ENCODE results near the gene PTPRD. TPM values are rescaled to one million over a fixed set of nuclear protein-coding genes. Genes with fewer than 3 reads are reported as not detected.

PTPRD gene
- total RNA-seq, 1 experiment from 2014 or later, result 32.5 TPM

DNA sequence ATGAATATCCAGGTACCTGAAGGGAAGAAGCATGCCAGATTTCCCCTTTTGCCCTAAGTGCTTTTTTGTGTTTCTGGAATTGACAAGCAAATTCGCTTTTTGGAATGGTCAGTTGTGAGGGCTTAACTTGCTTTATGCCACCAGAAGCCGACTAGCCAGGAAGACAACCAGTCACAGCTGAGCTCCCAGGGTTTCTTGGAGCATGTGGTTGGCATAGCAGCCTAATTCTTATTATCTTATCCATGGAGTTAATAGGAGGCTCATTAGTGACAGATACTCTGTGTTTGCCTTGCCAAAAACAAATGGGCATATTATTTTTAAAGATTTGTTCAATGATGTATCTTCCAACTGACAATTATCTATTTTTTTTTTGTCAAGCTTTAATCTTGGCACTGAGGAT, 500.7 kb downstream of the PTPRD start:
- no peaks in the 10 kb centered on the region for H3K27me3 ChIP-seq (ENCODE audit: insufficient read depth, low read length)
- H3K4me1 ChIP-seq (ENCODE audit: insufficient read depth, low read length), result no peaks in the 10 kb centered on the region
- H3K27ac Mint-ChIP-seq, result no peak overlapping the region
- H2BK12ac ChIP-seq (ENCODE audit: insufficient read length, low read depth, low read length), result no peak overlapping the region
- H3T11ph ChIP-seq (ENCODE audit: low read length), result no peak overlapping the region
- no peak overlapping the region for H3K14ac ChIP-seq (ENCODE audit: insufficient read depth, low read length)
- no peaks in the 10 kb centered on the region for H3K9me3 ChIP-seq (ENCODE audit: control insufficient read depth, low read depth, low read length)
- no peak overlapping the region for H3K9ac ChIP-seq (ENCODE audit: extremely low read depth, insufficient read length, low read length)
- H2BK5ac ChIP-seq (ENCODE audit: insufficient read length, low read length), result no peak overlapping the region
- H3K4ac ChIP-seq (ENCODE audit: low read depth, low read length), result no peak overlapping the region
- no peak overlapping the region for H3K4me2 ChIP-seq (ENCODE audit: insufficient read depth, insufficient read length, low read length)
- no peaks in the 10 kb centered on the region for H3K79me1 ChIP-seq (ENCODE audit: insufficient read depth, low read depth, low read length, poor library complexity, severe bottlenecking)
- H3K27me3 Mint-ChIP-seq (ENCODE audit: low read depth), result no peaks in the 10 kb centered on the region
- no peaks in the 10 kb centered on the region for H3K23me2 ChIP-seq (ENCODE audit: insufficient read length, low read depth, low read length, poor library complexity, severe bottlenecking)
- H2AK5ac ChIP-seq (ENCODE audit: insufficient read length, low read length), result no peak overlapping the region
- no peaks in the 10 kb centered on the region for H3K36me3 Mint-ChIP-seq (ENCODE audit: insufficient read depth in 1 of 3, low read depth in 3 of 3)
- H3K23ac ChIP-seq (ENCODE audit: insufficient read length, low read depth, low read length), result no peak overlapping the region
- WGBS (ENCODE audit: extremely low coverage, insufficient read length, low lambda C conversion rate), result no CpG with 5 or more reads among the region's 2 CpGs
- no peak overlapping the region for H4K5ac ChIP-seq (ENCODE audit: insufficient read length, low read depth, low read length)
- H2BK20ac ChIP-seq (ENCODE audit: low read depth, low read length, poor library complexity, severe bottlenecking), result no peak overlapping the region
- TF ChIP-seq CTCF (conservative IDR thresholded peaks at IDR 0.05), result no peak
- H3K4me1 Mint-ChIP-seq, result no peaks in the 10 kb centered on the region
- H3K9me3 Mint-ChIP-seq, result no peaks in the 10 kb centered on the region
- H3K4me3 Mint-ChIP-seq, result no peak overlapping the region
- H4K8ac ChIP-seq (replicated peaks; ENCODE audit: insufficient read length, low read depth, low read length), result no peak overlapping the region
- DNase-seq, result no peak
- H3K27ac ChIP-seq (ENCODE audit: insufficient read length, low read depth, low read length), result no peak overlapping the region
- no peak overlapping the region for H4K91ac ChIP-seq (ENCODE audit: insufficient read length, low read depth, low read length)
- H2BK120ac ChIP-seq (ENCODE audit: low read depth, low read length, poor library complexity, severe bottlenecking), result no peak overlapping the region
- no peak overlapping the region for H2AFZ ChIP-seq (ENCODE audit: low read length)
- no peak overlapping the region for H2BK15ac ChIP-seq (ENCODE audit: low read depth, low read length)
- H3K56ac ChIP-seq (ENCODE audit: insufficient read length, low read depth, low read length), result no peak overlapping the region
- H3K18ac ChIP-seq (ENCODE audit: insufficient read length, low read depth, low read length), result no peak overlapping the region
- H4K20me1 ChIP-seq (ENCODE audit: control insufficient read depth, insufficient read depth, insufficient read length), result no peaks in the 10 kb centered on the region
- H3K79me2 ChIP-seq (ENCODE audit: insufficient read depth, low read length), result no peaks in the 10 kb centered on the region

Measured in H9 (cell line).